OCI-LY3 (cell line): ENCODE results near the gene ZBTB45.
"Not testable (repeated sequence)": the region's sequence is repeated elsewhere in the genome, so short reads cannot be mapped to it uniquely, and the experiment has no call there.

ENCODE experiments used
- EZH2phosphoT487 ChIP-seq: fragments of 200-600 bp; shearing (Covaris generic); IDR thresholded peaks from 2 replicates; pipeline ENCODE4 v1.6.1; 2018; ENCODE audit warnings: antibody characterized with exemption, mixed run types, low read depth
- TF ChIP-seq, protein P1 (sequence below): fragments of 200-600, 300-600 bp; sonication (generic); IDR thresholded peaks from 2 replicates; pipeline ENCODE4 v1.5.1; 2014; ENCODE audit warnings: antibody characterized with exemption, low read length, low read depth

DNA sequence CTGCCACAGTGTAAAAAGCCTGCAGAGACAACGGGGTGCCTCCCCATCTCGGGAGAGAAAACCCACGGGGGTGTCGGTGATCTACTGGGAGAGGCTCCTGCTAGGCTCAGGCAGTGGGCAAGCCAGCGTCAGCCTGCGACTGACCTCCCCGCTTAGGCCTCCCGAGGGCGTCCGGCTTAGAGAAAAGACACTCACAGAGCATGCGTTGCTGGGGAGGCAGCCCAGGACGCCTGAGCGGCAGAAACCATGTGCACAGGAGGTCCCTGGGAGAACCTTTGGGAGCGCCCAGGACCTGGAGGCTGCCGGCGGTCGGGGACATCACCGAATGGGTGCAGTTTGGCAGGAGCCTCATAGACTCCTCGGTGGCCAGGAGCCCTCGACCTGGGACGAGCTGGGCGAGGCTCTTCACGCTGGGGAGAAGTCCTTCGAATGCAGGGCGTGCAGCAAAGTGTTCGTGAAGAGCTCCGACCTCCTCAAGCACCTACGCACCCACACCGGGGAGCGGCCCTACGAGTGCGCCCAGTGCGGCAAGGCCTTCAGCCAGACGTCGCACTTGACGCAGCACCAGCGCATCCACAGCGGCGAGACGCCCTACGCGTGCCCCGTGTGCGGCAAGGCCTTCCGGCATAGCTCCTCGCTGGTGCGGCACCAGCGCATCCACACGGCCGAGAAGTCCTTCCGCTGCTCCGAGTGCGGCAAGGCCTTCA is 48.6 kb downstream of the ZBTB45 start:
- TF ChIP-seq, protein P1, sequence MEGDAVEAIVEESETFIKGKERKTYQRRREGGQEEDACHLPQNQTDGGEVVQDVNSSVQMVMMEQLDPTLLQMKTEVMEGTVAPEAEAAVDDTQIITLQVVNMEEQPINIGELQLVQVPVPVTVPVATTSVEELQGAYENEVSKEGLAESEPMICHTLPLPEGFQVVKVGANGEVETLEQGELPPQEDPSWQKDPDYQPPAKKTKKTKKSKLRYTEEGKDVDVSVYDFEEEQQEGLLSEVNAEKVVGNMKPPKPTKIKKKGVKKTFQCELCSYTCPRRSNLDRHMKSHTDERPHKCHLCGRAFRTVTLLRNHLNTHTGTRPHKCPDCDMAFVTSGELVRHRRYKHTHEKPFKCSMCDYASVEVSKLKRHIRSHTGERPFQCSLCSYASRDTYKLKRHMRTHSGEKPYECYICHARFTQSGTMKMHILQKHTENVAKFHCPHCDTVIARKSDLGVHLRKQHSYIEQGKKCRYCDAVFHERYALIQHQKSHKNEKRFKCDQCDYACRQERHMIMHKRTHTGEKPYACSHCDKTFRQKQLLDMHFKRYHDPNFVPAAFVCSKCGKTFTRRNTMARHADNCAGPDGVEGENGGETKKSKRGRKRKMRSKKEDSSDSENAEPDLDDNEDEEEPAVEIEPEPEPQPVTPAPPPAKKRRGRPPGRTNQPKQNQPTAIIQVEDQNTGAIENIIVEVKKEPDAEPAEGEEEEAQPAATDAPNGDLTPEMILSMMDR, result not testable (repeated sequence)
- TF ChIP-seq EZH2phosphoT487, result not testable (repeated sequence)
